Left lung (tissue), 10 donors: ENCODE data around the gene PBXIP1. TPM values are rescaled to one million over a fixed set of nuclear protein-coding genes. Genes with fewer than 3 reads are reported as not detected.

ENCODE experiments used
- ATAC-seq: fragments of 200-7000 bp; cut with Tn5 transposase; one replicate; pipeline ENCODE4 v1.9.1; 2020; ENCODE audit warnings: moderate library complexity
- DNase-seq, 4 donors: peaks; one replicate each; pipeline ENCODE4 v3.0.0-alpha.2; 2013 to 2020
- H3K27ac ChIP-seq, 2 donors: fragments of 200-600 bp; sonication (generic) in 1 of 2; one replicate each; pipeline versions ENCODE4 v1.5.0 to v1.8.0; 2020 to 2021
- H3K27me3 ChIP-seq, 2 donors: fragments of 200-600 bp; sonication (generic) in 1 of 2; one replicate each; pipeline versions ENCODE4 v1.5.0 to v1.8.0; 2020 to 2021
- H3K36me3 ChIP-seq, 2 donors: fragments of 200-600 bp; sonication (generic) in 1 of 2; one replicate each; pipeline versions ENCODE4 v1.5.0 to v1.8.0; 2020 to 2021
- H3K4me1 ChIP-seq, 2 donors: fragments of 200-600 bp; one replicate each; pipeline ENCODE4 v1.8.0; 2021
- H3K4me3 ChIP-seq, 2 donors: fragments of 200-600 bp; sonication (generic) in 1 of 2; one replicate each; pipeline versions ENCODE4 v1.5.0 to v1.8.0; 2020 to 2021; ENCODE audit warnings: mild to moderate bottlenecking in 1 of 2
- H3K9me3 ChIP-seq, 2 donors: fragments of 200-600 bp; sonication (generic) in 1 of 2; one replicate each; pipeline versions ENCODE4 v1.5.0 to v1.8.0; 2020 to 2021
- intact Hi-C, 2 donors: fragments of 100-400 bp; cut with DNase I; formaldehyde crosslinking; loops; one replicate each; pipeline versions ENCODE4 v1.11.2 to v1.14.2; 2022
- polyA plus RNA-seq, 6 donors: library from polyadenylated mRNA; unstranded; fragments of 120-200 nt; gene quantifications; one replicate each; pipeline ENCODE4 v1.2.1, GENCODE V29; 2013; ENCODE audit not compliant: insufficient read length in 6 of 6
- total RNA-seq, 2 donors: library from RNA; stranded (reverse); fragmentation: NEBNext Ultra II Directional; extraction: Animal tissue kit (Norgen Biotek cat#: 25700); gene quantifications; one replicate each; pipeline ENCODE4 v1.2.1, GENCODE V29; 2021
- TF ChIP-seq, protein P1 (sequence below), 2 donors: fragments of 200-600 bp; sonication (generic) in 1 of 2; IDR thresholded peaks; one replicate each; pipeline versions ENCODE4 v1.5.0 to v1.8.0; 2021; ENCODE audit warnings: antibody characterized with exemption in 2 of 2
- donor health status: DM: no; HTN: yes; CAD: no.
- donor health status: DM: no; HTN: no; CAD: no.

Gene PBXIP1
- total and polyA plus RNA-seq, 8 donors, result 32.6 to 84.4 (median 79.1) TPM

DNA sequence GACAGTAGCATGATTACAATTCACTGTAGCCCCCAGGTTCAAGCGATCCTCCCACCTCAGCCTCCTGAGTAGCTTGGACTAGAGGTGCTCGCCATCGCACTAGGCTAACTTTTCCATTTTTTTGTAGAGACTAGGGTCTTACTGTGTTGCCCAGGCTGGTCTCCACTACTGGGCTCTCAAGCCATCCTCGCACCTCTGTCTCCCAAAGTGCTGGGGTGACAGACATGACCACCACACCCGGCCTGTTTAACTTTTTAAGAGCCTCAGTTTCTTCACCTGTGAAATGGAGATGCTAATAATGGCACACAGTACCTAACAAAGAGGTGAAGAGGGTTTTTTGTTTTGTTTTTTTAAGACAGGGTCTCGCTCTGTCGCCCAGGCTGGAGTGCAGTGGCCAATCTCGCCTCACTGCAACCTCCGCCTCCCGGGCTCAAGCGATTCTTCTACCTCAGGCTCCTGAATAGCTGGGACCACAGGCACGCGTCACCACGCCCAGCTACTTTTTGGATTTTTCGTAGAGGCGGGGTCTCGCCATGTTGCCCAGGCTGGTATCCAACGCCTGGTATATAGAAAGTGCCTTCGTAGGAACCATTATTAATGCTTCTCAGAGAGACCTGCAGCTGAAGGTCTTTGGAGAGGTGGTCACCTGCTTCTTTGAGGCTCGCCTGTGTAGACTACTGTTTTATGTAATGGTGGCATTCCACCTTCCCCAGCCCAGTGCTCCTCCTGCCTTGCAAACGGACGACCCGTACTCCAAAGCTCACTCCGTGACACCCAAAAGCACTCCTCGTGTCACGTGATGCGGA is 19.9 kb downstream of the PBXIP1 start:
- H3K4me3 ChIP-seq, result peak overlapping the region; percentile 59 to 74
- no peaks in the 10 kb centered on the region for H3K27me3 ChIP-seq
- peak overlapping the region; percentile 98 to 99 for H3K27ac ChIP-seq
- H3K9me3 ChIP-seq, result no peaks in the 10 kb centered on the region
- peaks cover 0 to 6% of the 10 kb centered on the region in 2 donors for H3K36me3 ChIP-seq
- peak; percentile 1 for ATAC-seq
- no peak for DNase-seq
- TF ChIP-seq, protein P1, sequence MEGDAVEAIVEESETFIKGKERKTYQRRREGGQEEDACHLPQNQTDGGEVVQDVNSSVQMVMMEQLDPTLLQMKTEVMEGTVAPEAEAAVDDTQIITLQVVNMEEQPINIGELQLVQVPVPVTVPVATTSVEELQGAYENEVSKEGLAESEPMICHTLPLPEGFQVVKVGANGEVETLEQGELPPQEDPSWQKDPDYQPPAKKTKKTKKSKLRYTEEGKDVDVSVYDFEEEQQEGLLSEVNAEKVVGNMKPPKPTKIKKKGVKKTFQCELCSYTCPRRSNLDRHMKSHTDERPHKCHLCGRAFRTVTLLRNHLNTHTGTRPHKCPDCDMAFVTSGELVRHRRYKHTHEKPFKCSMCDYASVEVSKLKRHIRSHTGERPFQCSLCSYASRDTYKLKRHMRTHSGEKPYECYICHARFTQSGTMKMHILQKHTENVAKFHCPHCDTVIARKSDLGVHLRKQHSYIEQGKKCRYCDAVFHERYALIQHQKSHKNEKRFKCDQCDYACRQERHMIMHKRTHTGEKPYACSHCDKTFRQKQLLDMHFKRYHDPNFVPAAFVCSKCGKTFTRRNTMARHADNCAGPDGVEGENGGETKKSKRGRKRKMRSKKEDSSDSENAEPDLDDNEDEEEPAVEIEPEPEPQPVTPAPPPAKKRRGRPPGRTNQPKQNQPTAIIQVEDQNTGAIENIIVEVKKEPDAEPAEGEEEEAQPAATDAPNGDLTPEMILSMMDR (IDR thresholded peaks at IDR 0.05), result no peak
- peaks cover 8 to 31% of the 10 kb centered on the region in 2 donors for H3K4me1 ChIP-seq
- intact Hi-C loops, result no loop called here

DNA sequence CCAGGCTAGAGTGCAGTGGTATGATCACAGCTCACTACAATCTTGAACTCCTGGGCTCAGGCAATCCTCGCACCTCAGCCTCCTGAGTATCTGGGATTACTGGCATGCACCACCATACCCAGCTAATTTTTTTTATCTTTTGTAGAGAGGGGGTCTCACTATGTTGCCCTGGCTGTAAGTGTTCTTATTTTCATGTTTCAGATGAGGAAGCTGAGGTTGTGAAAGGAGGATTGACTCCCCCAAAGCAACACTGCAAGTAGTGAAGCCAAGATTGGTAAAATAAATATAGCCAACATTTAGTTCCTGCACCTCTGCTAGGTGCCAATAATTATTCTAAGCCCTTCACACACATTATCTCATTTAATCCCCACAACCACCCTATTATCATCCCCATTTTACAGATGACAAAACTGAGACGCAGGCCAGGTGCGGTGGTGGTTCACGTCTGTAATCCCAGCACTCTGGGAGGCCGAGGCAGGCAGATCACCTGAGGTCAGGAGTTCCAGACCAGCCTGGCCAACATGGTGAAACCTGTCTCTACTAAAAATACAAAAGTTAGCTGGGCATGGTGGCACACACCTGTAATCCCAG is 21.4 kb downstream of the PBXIP1 start:
- intact Hi-C loops, result no loop called here
- TF ChIP-seq, protein P1 (IDR thresholded peaks at IDR 0.05), result no peak
- Histone ChIP-seq H3K27ac (no peak overlapping the region), H3K27me3 (no peaks in the 10 kb centered on the region), H3K4me3 (no peak overlapping the region), H3K36me3 (peaks cover 0 to 18% of the 10 kb centered on the region in 2 donors), H3K9me3 (no peaks in the 10 kb centered on the region), H3K4me1 (peaks cover 8 to 31% of the 10 kb centered on the region in 2 donors)
- DNase-seq (no peak), ATAC-seq (no peak)

DNA sequence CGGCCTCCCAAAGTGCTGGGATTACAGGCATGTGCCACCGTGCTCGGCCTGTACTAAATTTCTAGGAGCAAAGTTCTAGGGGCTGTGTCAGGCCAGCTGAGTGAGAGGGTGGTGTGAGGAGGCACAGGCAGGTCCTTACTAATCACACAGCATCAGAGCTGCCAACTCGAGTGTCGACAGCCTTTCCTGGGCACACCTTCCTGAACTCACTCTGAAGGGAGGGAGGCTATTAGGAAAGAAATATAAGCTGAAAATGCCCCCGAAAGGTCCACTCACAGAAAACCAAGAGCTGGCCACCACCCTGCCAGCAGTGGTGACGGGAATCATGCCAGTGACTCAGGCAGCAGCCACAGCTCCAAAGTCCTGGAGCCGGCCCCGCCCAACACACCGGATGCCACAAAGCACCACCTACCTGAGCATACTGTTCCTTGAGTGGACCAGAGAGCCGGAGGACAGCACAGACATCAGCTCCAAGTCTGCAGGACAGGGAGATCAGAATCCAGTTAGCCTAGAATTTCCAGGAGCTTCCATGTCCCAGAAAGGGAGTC is 23.9 kb downstream of the PBXIP1 start:
- peak in 2 of 4 donors; percentile 81 to 89 for DNase-seq
- TF ChIP-seq, protein P1 (IDR thresholded peaks at IDR 0.05), result no peak
- Histone ChIP-seq H3K36me3 (peaks cover 0 to 38% of the 10 kb centered on the region in 2 donors), H3K27ac (peak overlapping the region; percentile 33 to 41), H3K4me1 (peaks cover 8 to 19% of the 10 kb centered on the region in 2 donors), H3K9me3 (no peaks in the 10 kb centered on the region), H3K27me3 (no peaks in the 10 kb centered on the region), H3K4me3 (no peak overlapping the region)
- intact Hi-C loops, result no loop called here
- peak; percentile 38 for ATAC-seq

DNA sequence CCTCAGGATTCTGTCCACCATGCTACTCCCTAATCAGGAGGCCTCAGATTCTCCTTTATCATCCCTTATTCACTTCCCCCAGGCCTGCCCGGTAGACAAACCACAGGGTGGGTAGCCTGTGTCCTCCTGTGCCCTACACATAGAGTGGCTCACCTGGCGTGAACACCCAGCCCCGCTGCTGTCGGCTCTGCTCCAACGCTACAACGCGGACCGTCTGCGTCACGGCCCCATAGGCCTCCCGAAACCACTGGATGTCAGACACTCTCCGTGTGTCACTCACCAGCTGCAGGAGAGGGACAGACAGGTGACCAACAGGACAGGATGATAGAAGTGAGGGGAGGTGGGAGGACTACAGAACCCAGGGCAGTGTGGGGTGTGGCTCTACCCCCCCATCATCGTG is 29.7 kb downstream of the PBXIP1 start:
- intact Hi-C loops, result no loop called here
- no peak overlapping the region for H3K27ac ChIP-seq
- TF ChIP-seq, protein P1 (IDR thresholded peaks at IDR 0.05), result no peak
- DNase-seq, result no peak
- H3K27me3 ChIP-seq, result no peaks in the 10 kb centered on the region
- no peaks in the 10 kb centered on the region for H3K4me1 ChIP-seq
- no peak overlapping the region for H3K4me3 ChIP-seq
- H3K9me3 ChIP-seq, result no peaks in the 10 kb centered on the region
- H3K36me3 ChIP-seq, result peaks cover 0 to 87% of the 10 kb centered on the region in 2 donors
- ATAC-seq, result no peak
